SK-MEL-5 (cell line): ENCODE results near the gene RSPH4A. TPM values are rescaled to one million over a fixed set of nuclear protein-coding genes. Genes with fewer than 3 reads are reported as not detected.

Source experiments
- DNase-seq: peaks from one replicate; pipeline ENCODE4 v3.0.0-alpha.2; 2016; ENCODE audit warnings: low read depth, low spot score
- in situ Hi-C: cut with HindIII; loops from 2 replicates; pipeline ENCODE4 v1.10.0; 2016; ENCODE audit warnings: low sequenced_read_pairs, high pct_unique_total_duplicates, low pct_unique_long_range_greater_than_20kb
- total RNA-seq: library from RNA; depleted of rRNA; stranded (reverse); fragments of >200 nt; shearing (Covaris generic); gene quantifications from 2 replicates; pipeline ENCODE4 v1.2.3, GENCODE V29; 2014; rRNA removed

The RSPH4A gene
- total RNA-seq, 1 experiment from 2014 or later = not detected

DNA sequence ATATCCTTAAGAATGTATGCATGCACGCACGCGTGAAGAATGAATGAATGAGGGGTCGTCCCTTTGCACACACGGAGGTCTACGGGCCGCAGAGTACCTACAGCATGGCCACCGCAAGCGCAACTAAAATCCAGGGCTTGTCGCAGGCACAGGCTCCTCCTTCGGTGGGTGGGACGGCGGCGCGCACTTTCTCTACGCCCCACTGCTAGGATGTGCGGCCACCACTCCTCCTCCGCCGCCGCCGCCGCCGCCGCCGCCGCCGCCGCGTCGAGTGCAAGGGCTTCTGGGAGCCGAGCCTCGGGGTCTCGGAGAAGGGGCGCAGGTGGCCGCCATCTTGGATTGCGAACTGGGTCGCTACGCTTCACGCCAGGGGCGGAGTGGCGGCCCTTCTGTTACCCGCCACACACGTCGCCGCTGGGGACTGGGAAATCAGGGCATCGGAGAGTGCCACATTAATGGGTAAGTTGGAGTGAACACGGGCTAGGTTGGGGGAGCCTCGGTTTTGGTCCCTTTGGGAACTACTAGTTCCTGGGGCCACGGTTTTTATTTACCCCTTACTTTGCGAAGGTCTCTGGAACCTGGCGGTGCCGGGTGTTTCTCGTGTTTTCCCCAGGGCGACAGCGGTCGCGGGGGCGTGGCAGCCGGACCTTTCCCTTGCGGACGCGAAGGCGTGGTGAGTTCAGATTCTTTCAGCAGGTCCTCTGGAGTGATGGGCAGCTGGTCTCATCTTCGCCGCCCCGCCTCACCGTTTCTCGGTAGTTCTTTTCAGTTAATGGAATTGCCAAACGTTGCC is 64.8 kb downstream of the RSPH4A start, which contains the start of gene KPNA5:
Gene KPNA5 (plus strand): TSS at position 332 of the 793 bp plus-strand sequence. CDS start 124 bp downstream, at position 456.
- DNase-seq = peak; percentile 92
- in situ Hi-C loops = no loop called here

DNA sequence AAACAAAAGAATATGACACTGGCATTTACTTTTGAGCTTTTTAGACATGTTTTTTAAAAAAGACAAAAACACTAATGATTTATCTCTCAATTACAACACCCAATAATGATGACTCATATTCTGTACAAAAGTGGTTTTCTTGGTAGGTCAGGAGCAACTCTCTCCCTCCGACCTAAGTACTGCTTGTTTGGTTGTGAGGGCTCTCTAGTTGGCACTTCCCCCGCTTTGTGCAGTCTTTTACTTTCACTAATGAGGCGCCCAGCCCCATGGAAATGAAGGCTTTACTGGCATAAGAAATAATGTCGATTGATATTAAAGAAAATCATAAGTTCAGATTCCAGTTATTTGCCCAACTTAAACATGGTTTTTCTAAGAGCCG is 66.0 kb downstream of the RSPH4A start:
- in situ Hi-C loops = no loop called here
- DNase-seq = no peak

Other genes with a start within 250 kb of the RSPH4A start
- 0.40 and 1.0 TPM in 2 replicates for gene DSE, start 245.5 kb upstream of the RSPH4A start, total RNA-seq
- 0.56 and 2.1 TPM in 2 replicates for gene CALHM6, start 155.1 kb upstream of the RSPH4A start, total RNA-seq
- gene CALHM5, start 104.8 kb upstream of the RSPH4A start, total RNA-seq = 0.05 TPM in 1 of 2 replicates, not detected in the other
- gene TRAPPC3L, start 70.8 kb upstream of the RSPH4A start, total RNA-seq = 0.21 TPM in 1 of 2 replicates, not detected in the other
- 0.16 TPM in 1 of 2 replicates, not detected in the other for gene CALHM4, start 62.7 kb upstream of the RSPH4A start, total RNA-seq
- gene RWDD1, start 45.0 kb upstream of the RSPH4A start, total RNA-seq = 53.8 and 57.2 TPM in 2 replicates
- gene ZUP1, start 52.3 kb downstream of the RSPH4A start, total RNA-seq = 14.1 and 15.9 TPM in 2 replicates
- gene KPNA5, start 64.7 kb downstream of the RSPH4A start, total RNA-seq = 8.6 and 9.9 TPM in 2 replicates
- not detected in 2 replicates for gene FAM162B, start 149.2 kb downstream of the RSPH4A start, total RNA-seq
- gene GPRC6A, start 212.6 kb downstream of the RSPH4A start, total RNA-seq = not detected in 2 replicates